Islet of Langerhans (tissue), 1 donor: ENCODE measurements around the gene KIF5A.
"Not testable (repeated sequence)": the region's sequence is repeated elsewhere in the genome, so short reads cannot be mapped to it uniquely, and the experiment has no call there.

Experiments used
- FAIRE-seq: peaks from one replicate; lab custom pipeline; 2011; peaks lifted over from hg19 to GRCh38; lab: Jason Lieb, UNC

The KIF5A gene

DNA sequence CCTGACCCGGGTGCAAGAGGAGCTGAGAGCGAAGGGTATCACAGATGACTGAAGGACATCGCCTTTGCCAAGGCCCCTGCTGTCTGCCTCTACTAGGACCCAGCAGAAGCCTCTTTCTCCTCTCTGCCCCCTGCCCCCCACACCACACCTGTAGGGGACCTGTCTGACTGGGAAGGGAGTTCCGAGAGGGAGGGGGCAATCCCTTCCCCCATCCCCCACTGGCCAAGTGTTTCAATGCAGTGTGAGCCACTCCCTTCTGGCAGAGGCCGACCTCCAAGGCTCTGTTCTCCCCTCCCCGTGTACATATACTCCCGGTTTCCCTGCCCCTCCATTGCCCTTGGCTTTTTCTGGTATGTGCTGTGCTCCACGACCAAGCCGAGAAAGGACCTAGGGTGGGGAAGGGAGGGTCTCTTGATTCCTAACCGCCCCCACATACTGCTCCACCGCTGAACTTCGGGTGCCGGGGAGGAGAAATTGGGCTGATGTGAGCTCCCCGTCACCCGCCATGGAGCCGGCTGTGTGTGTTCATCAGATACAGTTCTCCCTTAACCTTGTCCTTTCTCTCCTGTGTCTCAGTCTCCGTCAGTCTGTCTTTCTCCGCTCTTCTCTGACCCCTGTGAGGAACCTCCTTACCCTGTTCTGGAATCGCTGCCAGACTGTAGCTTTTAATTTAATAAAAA, 59.4 kb downstream of the KIF5A start:
- no peak for FAIRE-seq

DNA sequence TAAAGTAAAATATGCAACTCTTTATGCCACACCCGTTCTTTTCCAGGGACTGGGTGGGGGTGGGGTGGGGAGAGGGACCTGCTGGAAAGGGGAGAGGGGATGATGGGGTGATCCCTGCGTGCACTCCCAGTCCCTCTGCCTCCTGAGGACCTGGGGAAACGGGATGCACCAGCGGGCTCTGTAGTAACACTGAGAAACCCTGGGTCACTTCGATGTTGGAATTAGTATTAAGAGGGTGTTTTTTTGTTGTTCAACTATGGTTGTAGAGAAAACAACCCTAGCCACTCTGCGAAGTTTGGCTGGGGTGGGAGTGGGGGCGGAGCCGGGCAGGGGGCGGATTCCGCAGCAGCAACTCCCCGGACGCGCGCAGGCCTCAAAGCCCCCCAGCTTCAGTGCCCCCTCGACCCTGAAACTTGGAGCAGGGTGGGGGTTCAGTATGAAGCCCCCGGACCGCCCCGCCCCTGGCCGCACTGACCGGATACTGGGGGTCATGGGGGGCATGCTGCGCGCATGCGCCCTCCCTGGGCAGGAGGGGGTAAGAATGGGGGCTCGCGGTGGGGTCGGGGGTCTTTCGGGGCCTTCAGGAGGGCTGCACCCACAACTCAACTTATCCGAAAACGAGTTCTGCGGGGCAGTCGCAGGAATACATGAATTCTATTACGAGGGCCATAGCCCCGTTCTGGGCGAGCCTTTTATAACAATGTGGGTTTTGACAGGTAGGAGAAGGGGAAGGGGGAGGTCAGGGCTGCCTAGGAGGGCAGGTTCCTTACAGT, 60.1 kb downstream of the KIF5A start:
- FAIRE-seq = no peak

- FAIRE-seq = no peak
These were observed 60.8 kb downstream of the KIF5A start for GRCh38 chr12:57610554-57611107.

GRCh38 chr12:57611108-57611826, 61.4 kb downstream of the KIF5A start, which contains the start of gene ARHGEF25:
Gene ARHGEF25, plus strand, starts transcription at chr12:57611435. Its CDS starts 460 bp downstream, at chr12:57611895.
- FAIRE-seq = no peak

DNA sequence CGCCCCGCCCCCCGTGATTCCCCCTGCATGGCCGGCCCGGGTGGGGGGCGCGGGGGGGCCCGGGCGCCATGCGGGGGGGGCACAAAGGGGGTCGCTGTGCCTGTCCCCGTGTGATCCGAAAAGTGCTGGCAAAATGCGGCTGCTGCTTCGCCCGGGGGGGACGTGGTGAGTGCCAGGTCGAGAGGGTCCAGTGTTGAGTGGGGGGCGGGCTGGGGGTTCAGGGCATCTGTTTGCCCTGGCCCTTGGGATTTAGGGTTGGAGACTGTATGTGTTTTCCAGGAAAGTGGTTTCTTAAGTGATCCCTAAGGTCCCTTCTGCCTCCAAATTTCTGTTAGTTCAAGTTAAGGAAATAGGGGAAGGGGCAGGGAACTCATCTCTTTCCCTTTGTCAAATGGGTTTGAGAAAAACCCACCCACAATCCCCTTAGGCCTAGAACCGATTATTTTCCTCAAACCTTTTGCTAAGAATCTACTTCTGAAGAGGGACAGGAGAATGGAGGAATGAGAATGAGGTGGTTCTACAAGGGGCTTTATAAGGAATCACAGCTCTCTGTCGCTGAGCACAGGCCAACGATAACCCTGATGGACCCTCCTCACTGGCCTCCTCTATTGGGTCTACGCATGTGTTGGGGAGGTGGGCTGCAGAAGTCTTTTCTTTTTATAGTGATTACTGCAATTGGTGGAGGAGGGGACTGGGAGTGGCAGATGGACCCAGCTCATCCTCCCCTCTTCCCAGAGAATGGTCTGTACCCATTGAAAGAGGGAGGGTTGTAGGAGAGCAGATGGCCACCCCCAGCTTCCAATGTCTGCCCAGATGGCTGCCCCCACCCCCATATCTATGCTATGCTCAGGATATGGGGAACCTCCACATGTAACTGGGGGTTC, 62.2 kb downstream of the KIF5A start:
- FAIRE-seq = no peak

DNA sequence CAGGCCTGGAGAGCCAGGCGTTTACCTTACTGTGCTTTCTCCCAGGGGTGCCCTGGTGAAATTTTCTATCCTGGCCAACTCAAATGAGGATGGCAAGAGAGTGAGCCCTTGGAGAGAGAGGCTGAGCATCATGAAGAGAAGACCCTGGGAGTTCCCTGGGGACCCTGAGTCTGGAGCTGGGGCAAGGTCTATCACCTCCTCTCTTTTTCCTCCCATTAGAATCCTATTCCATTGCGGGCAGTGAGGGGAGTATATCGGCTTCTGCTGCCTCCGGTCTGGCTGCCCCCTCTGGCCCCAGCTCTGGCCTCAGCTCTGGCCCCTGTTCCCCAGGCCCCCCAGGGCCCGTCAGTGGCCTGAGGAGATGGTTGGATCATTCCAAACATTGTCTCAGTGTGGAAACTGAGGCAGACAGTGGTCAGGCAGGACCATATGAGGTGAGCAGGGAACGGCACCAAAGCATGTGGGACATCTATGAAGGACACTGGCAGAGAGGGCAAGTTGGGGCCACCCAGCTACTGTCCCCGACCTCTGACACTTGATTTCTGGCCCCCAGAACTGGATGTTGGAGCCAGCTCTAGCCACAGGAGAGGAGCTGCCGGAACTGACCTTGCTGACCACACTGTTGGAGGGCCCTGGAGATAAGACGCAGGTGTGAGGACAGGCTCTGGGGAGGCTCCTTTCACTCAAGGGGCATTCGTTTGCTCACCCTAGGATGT, 63.0 kb downstream of the KIF5A start:
- FAIRE-seq = no peak

DNA sequence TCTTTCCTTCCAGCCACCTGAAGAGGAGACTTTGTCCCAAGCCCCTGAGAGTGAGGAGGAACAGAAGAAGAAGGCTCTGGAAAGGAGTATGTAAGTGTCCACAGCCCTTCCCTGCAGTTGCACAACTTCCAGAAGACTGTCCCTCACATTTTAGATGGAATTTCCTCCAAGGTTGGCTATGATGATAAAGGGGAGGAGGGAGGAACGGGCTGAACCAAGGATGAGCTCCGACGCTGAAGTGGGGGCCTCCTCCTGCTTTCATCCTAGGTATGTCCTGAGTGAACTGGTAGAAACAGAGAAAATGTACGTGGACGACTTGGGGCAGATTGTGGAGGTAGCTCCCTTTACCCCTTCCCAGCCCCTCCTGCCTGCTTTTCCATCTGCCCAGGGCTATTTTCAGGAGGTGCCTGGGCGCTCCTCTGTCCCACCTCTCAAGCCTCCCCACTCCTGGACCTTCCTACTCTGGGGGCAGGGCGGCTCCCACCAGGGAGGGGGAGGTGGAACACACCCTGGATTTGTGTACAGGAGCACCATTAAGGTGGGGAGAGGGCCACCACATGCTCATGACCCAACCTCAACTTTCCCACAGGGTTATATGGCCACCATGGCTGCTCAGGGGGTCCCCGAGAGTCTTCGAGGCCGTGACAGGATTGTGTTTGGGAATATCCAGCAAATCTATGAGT, 63.7 kb downstream of the KIF5A start:
- no peak for FAIRE-seq

DNA sequence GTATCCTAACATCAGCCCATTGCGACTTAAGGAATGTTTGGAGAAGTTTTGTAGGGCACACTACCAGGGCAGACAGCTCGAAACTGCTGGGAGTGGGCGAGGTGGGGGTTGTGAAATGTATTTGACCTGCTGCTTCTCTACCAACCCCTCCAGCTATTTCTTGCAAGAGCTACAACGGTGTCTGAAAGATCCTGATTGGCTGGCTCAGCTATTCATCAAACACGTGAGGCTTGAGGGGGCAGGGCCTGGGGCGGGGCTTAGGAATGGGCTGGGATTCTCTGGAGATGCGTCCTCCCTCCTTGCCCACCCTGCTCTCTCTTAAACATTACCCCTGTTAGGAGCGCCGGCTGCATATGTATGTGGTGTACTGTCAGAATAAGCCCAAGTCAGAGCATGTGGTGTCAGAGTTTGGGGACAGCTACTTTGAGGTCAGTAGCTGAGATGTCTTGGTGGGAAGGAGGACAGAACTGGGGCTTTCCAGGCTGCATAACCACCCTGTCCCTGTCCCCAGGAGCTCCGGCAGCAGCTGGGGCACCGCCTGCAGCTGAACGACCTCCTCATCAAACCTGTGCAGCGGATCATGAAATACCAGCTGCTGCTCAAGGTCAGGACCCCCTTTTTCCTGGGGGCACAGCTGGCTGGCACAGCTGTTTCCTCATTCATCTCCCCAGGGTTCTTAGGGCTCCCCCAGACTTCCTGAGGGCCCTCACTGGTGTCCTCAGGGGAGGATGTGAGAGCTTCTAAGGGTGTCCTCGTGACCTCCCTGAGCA, 64.5 kb downstream of the KIF5A start:
- no peak for FAIRE-seq

DNA sequence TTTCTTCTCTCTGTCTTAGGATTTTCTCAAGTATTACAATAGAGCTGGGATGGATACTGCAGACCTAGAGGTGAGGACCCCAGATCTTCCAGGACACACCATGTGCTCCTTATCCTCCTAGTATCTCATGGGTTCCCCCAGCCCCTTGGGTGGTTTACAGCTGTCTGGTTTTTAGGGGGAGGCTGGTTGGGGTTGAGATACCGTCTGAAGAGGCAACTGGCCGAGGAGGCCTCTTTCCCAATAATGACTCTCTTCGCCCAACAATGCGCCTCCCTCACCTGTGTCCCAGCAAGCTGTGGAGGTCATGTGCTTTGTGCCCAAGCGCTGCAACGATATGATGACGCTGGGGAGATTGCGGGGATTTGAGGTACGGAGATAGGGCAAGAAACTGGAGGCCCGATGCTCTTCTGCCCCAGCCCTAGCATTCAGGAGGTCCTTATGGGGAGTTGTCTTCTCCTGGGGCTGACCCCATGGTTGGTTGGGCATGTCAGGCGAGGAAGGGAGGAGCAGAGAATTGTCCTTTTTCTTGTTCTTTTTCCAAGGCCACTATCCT, 65.2 kb downstream of the KIF5A start:
- no peak for FAIRE-seq

DNA sequence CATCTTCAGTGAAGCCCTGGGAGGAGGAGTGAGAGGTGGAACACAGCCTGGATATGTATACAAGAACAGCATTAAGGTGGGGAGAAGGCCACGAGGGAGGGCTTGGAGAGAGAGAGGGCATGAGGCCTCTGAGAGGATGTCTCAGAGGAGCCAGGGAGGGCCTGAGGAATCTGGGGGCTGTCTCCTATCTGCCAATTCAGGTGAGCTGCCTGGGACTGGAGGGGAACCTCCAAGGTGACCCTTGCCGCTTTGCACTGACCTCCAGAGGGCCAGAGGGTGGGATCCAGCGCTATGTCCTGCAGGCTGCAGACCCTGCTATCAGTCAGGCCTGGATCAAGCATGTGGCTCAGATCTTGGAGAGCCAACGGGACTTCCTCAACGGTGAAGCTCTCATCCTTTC, 65.8 kb downstream of the KIF5A start:
- no peak for FAIRE-seq

DNA sequence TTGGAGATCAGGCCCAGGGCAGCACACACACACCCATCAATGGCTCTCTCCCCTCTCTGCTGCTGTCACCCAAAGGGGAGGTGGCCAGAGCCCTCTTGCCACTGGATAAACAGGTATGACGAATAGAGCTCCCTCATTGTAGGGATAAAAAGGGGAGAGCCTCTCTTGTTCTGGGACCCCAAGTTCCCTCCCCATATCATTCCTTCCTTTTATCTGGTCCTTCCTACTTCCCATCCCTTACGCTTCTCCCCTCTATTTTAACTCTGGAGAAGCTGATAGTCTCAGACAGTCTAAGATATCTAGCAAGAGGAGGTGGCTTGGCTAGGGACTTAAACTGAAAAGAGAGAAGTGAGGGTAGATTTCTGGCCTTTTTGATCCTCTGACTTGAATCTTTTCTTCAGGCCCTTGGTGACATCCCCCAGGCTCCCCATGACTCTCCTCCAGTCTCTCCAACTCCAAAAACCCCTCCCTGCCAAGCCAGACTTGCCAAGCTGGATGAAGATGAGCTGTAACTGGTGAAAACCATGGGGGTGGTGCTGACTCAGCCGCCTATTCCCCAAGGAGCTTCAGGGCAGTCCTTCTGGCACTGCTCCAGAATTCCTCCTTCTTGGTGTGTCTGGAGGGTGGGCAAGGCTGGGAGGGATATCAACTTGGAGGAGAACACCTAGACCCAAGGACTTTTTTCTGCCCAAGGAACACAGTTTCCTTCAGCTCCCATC, 66.7 kb downstream of the KIF5A start:
- no peak for FAIRE-seq

GRCh38 chr12:57617942-57618341, 68.1 kb downstream of the KIF5A start:
- FAIRE-seq = no peak

DNA sequence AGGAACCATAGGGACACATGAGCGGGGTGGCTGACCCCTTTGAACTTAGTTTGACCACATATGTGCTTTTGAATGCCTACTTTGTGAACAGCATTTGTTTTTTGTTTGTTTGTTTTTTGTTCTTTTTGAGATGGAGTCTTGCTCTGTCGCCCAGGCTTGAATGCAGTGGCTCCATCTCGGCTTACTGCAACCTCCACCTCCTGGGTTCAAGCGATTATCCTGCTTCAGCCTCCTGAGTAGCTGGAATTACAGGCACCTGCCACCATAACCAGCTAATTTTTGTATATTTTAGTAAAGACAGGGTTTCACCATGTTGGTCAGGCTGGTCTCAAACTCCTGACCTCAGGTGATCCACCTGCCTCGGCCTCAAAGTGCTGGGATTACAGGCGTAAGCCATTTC, 68.6 kb downstream of the KIF5A start:
- not testable (repeated sequence) for FAIRE-seq

- no peak for FAIRE-seq
These were observed 69.2 kb downstream of the KIF5A start for GRCh38 chr12:57618966-57619433.

GRCh38 chr12:57619434-57620244, 69.8 kb downstream of the KIF5A start:
- FAIRE-seq = no peak

DNA sequence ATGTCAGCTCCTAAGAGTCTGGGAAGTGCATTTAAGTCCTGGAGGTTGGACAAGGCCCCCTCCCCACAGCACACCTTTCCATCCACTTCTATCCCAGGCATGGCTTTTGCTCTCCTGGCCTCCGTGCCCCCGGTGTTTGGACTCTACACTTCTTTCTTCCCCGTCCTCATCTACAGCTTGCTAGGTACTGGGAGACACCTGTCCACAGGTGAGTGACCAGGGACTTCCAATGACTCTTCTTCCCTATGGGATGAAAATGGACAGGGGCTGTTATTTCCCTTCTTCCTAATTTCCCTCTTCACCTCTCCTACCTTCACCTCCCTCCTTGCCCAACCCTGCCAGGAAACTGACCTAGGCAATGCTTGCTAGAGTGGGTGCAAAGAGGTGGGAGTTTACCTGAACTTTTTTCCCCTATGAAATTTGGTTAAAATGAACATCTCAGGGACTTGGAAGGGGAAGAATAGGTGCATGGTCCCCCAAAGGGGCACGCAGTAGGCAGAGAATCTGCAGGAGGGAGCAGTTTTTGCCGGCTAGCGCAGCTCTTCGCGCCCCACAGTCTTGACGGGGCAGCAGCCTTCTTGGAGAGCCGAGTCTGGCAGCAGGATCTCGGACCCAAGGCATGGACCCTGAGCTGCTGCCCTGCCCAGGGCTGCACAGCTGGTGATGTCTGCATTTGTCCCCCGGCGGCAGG, 70.5 kb downstream of the KIF5A start:
- no peak for FAIRE-seq

DNA sequence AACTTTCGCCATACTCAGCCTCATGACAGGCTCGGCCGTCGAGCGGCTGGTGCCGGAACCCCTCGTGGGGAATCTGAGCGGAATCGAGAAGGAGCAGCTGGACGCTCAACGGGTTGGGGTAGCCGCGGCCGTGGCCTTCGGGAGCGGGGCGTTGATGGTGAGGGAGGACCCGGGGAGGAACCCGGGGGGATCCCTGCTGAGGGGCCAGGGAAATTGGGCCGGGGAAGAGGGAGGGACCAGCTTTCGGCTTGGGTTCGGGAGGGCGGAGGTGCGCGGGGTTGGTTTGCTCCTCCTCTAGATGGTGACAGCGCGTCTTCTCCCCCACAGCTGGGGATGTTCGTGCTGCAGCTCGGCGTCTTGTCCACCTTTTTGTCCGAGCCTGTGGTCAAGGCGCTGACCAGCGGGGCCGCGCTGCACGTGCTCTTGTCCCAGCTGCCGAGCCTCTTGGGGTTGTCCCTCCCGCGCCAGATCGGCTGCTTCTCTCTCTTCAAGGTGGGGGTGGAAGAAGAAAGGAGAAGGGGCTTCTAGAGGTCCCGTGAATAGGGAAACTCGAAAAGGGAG, 71.2 kb downstream of the KIF5A start:
- no peak for FAIRE-seq
